ENCODE results near the gene PRKCH.

PRKCH gene

DNA sequence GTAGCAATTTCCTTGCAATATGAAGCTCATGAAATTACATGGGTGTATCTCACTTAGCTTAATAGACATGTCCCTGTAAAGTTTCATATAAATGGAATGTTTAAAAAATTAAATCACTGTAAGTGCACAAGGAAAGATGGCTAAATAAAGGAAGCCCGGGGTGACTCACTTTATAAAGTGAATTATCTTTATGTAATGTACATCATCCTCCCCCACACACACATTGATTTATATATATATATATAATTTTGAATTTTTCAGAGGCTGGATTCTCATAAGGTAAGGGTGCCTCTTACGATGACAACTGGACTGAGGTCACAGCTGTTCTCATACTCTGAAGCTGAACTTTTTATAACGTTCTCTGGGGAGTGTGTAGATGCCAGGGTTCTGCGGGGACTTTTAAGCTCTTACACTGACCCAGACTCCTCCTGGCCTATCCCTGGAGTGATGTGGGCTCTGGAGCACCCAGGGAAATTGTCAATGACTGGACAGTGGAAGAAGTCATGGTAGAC is 265.2 kb downstream of the PRKCH start (continued):
- 0 out of 2 replicates have a peak, but pooled peaks have one; percentile 41 for TF ChIP-seq CSRNP3 (CRISPR knock-in tag; IDR thresholded peaks at IDR 0.05)
- TF ChIP-seq TCF4 (CRISPR knock-in tag; IDR thresholded peaks at IDR 0.05; ENCODE audit: borderline replicate concordance) = peak; percentile 55; the same call in 1 of the 2 replicates
- no peak for TF ChIP-seq ARNTL (CRISPR knock-in tag; IDR thresholded peaks at IDR 0.05; ENCODE audit: borderline replicate concordance, low read depth)
- peak; percentile 93 for TF ChIP-seq ZC3H10 (CRISPR knock-in tag; IDR thresholded peaks at IDR 0.05)
- TF ChIP-seq, protein P1, sequence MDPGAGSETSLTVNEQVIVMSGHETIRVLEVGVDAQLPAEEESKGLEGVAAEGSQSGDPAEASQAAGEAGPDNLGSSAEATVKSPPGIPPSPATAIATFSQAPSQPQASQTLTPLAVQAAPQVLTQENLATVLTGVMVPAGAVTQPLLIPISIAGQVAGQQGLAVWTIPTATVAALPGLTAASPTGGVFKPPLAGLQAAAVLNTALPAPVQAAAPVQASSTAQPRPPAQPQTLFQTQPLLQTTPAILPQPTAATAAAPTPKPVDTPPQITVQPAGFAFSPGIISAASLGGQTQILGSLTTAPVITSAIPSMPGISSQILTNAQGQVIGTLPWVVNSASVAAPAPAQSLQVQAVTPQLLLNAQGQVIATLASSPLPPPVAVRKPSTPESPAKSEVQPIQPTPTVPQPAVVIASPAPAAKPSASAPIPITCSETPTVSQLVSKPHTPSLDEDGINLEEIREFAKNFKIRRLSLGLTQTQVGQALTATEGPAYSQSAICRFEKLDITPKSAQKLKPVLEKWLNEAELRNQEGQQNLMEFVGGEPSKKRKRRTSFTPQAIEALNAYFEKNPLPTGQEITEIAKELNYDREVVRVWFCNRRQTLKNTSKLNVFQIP (CRISPR knock-in tag; IDR thresholded peaks at IDR 0.05; ENCODE audit: borderline replicate concordance, low read depth) = 0 out of 2 replicates have a peak, but pooled peaks have one; percentile 75
- TF ChIP-seq SNAI2 (CRISPR knock-in tag; IDR thresholded peaks at IDR 0.05) = peak; percentile 23; the same call in 1 of the 2 replicates
- TF ChIP-seq RARB (CRISPR knock-in tag; IDR thresholded peaks at IDR 0.05) = no peak
- no peak for TF ChIP-seq ZNF8 (CRISPR knock-in tag; IDR thresholded peaks at IDR 0.05)
- peak; percentile 97 for TF ChIP-seq ISL1 (CRISPR knock-in tag; IDR thresholded peaks at IDR 0.05)

- ATAC-seq = no peak
- TF ChIP-seq CREB5 (CRISPR knock-in tag; IDR thresholded peaks at IDR 0.05; ENCODE audit: low read depth) (no peak), ZFP3 (CRISPR knock-in tag; IDR thresholded peaks at IDR 0.05) (peak; percentile 57; the same call in 1 of the 2 replicates)
Measured at GRCh38 chr14:61587081-61587713, 265.8 kb downstream of the PRKCH start.

DNA sequence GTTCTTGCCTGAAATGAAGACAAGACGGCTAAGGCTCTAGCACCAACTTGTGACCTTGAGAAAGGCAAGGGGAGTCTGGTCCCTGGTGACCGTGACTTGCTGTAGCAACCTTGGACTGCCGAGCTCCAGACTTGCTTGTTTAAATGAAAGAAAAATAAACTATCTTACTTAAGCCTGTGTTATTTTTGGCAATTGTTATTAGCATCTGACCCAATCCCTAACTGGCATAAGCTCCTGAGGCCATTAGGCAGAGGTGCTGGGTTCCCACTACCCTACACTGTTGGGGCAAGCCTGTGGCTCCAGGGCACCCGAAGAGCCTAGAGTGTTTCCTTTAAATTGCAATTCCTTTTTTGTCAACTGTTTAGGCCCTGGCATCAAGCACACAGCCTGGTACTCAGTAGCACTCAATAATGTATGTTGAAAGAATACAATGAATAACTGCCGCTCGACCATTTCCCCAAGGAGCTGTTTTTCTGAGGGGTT is 267.1 kb downstream of the PRKCH start:
- ATAC-seq = no peak
- TF ChIP-seq PPARA (CRISPR knock-in tag; IDR thresholded peaks at IDR 0.05; ENCODE audit: borderline replicate concordance) = no peak
- TF ChIP-seq ZNF565 (CRISPR knock-in tag; conservative IDR thresholded peaks at IDR 0.05; ENCODE audit: low read depth) = no peak
- no peak for TF ChIP-seq ZFP30 (CRISPR knock-in tag; IDR thresholded peaks at IDR 0.05)
- TF ChIP-seq TOX (CRISPR knock-in tag; IDR thresholded peaks at IDR 0.05; ENCODE audit: borderline replicate concordance) = no peak
- TF ChIP-seq SNAI2 (CRISPR knock-in tag; IDR thresholded peaks at IDR 0.05) = no peak
- TF ChIP-seq, protein P2, sequence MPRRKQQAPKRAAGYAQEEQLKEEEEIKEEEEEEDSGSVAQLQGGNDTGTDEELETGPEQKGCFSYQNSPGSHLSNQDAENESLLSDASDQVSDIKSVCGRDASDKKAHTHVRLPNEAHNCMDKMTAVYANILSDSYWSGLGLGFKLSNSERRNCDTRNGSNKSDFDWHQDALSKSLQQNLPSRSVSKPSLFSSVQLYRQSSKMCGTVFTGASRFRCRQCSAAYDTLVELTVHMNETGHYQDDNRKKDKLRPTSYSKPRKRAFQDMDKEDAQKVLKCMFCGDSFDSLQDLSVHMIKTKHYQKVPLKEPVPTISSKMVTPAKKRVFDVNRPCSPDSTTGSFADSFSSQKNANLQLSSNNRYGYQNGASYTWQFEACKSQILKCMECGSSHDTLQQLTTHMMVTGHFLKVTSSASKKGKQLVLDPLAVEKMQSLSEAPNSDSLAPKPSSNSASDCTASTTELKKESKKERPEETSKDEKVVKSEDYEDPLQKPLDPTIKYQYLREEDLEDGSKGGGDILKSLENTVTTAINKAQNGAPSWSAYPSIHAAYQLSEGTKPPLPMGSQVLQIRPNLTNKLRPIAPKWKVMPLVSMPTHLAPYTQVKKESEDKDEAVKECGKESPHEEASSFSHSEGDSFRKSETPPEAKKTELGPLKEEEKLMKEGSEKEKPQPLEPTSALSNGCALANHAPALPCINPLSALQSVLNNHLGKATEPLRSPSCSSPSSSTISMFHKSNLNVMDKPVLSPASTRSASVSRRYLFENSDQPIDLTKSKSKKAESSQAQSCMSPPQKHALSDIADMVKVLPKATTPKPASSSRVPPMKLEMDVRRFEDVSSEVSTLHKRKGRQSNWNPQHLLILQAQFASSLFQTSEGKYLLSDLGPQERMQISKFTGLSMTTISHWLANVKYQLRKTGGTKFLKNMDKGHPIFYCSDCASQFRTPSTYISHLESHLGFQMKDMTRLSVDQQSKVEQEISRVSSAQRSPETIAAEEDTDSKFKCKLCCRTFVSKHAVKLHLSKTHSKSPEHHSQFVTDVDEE (CRISPR knock-in tag; IDR thresholded peaks at IDR 0.05) = no peak
- no peak for TF ChIP-seq RARB (CRISPR knock-in tag; IDR thresholded peaks at IDR 0.05)

DNA sequence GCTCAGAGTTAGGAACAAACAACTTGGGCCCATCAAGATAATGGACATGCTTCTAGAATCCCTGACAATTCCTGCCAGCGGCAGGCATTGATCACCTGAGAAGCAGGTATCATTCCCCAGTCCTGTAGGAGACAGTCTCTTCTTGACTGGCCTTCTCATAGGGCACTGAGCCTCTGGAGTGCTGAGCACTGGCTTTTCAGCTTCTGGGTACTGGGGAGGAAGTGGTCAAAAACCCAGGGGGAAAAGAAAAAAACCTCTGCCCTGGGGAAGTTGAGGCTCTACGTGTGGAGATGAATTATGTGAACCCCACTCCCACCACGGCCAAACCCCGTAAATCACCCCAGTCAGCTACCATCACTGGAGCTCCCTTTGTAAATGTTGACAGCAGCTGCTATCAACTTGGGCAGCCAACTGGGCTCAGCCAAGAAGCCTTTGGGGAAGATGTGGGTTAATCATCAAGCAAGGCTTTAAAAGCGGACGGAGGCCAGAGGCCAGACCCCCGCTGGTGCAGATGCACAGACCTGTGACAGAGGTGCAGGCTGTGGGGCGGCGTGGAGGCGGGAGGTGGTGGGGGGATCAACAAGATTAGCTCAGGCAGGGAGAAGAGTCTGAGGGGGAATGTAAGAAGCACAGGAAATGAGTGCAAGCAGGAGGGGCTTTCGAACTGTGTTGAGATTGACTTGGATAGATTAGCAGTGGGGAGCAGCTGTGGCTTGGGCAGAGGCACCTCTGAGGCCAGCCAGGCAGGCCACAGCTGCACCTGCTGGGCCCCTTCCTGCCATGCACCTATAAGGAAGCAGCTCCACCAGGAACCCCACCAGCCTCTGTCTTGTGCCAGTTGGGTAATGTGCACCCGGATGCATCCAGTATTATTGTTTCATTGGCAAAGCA is 268.6 kb downstream of the PRKCH start:
- ATAC-seq = no peak
- TF ChIP-seq, protein P2 (CRISPR knock-in tag; IDR thresholded peaks at IDR 0.05) = no peak
- TF ChIP-seq TCF4 (CRISPR knock-in tag; IDR thresholded peaks at IDR 0.05; ENCODE audit: borderline replicate concordance) (no peak), TOX (CRISPR knock-in tag; IDR thresholded peaks at IDR 0.05; ENCODE audit: borderline replicate concordance) (no peak), CREB5 (CRISPR knock-in tag; IDR thresholded peaks at IDR 0.05; ENCODE audit: low read depth) (no peak), ZFP3 (CRISPR knock-in tag; IDR thresholded peaks at IDR 0.05) (no peak), ZNF70 (CRISPR knock-in tag; IDR thresholded peaks at IDR 0.05) (no peak), ZC3H10 (CRISPR knock-in tag; IDR thresholded peaks at IDR 0.05) (no peak), ARNTL (CRISPR knock-in tag; IDR thresholded peaks at IDR 0.05; ENCODE audit: borderline replicate concordance, low read depth) (no peak), SNAI2 (CRISPR knock-in tag; IDR thresholded peaks at IDR 0.05) (no peak), ISL1 (CRISPR knock-in tag; IDR thresholded peaks at IDR 0.05) (no peak), BACH2 (CRISPR knock-in tag; IDR thresholded peaks at IDR 0.05; ENCODE audit: borderline replicate concordance) (no peak), PPARA (CRISPR knock-in tag; IDR thresholded peaks at IDR 0.05; ENCODE audit: borderline replicate concordance) (no peak)

Data from SK-N-SH treated with all-trans-retinoic acid at 6 μM for 48 hours (cell line).